CD4-positive, alpha-beta memory T cell (primary cell): ENCODE results near the gene KIF3C. TPM values are rescaled to one million over a fixed set of nuclear protein-coding genes. Genes with fewer than 3 reads are reported as not detected.
"Not testable (repeated sequence)": the region's sequence is repeated elsewhere in the genome, so short reads cannot be mapped to it uniquely, and the experiment has no call there.

Experiments
- CTCF ChIA-PET: fragments of 350-600 bp; sonication (Branson Sonifier 250); formaldehyde crosslinking; loops from one replicate; lab custom pipeline; 2021; ENCODE audit warnings: inconsistent platforms; ENCODE audit not compliant: partially characterized antibody; lab: Charles Lee
- POLR2A ChIA-PET: fragments of 350-600 bp; sonication (Branson Sonifier 250); formaldehyde crosslinking; loops from one replicate; lab custom pipeline; 2021; ENCODE audit not compliant: partially characterized antibody; lab: Charles Lee
- DNase-seq, 5 donors: peaks; one replicate each; pipeline versions ENCODE4 v3.0.0 to v3.0.0-alpha.2; 2020 to 2022; ENCODE audit warnings: mixed read lengths in 1 of 5
- H3K27ac ChIP-seq: one replicate; pipeline ENCODE4 v1.7.0; 2013; ENCODE audit warnings: low read depth, low read length
- H3K27me3 ChIP-seq: 2 replicates; pipeline ENCODE4 v1.7.0; 2013; ENCODE audit warnings: mild to moderate bottlenecking, low read length, moderate library complexity; ENCODE audit not compliant: insufficient read depth
- H3K36me3 ChIP-seq: 2 replicates; pipeline ENCODE4 v1.7.0; 2013; ENCODE audit warnings: mild to moderate bottlenecking, low read length, moderate library complexity; ENCODE audit not compliant: insufficient read depth
- H3K4me1 ChIP-seq: 2 replicates; pipeline ENCODE4 v1.7.0; 2013; ENCODE audit warnings: mild to moderate bottlenecking, low read length, moderate library complexity; ENCODE audit not compliant: insufficient read depth
- H3K4me3 ChIP-seq, 2 donors: one replicate each; pipeline ENCODE4 v1.7.0; 2013; ENCODE audit warnings: low read length in 2 of 2, mild to moderate bottlenecking in 1 of 2
- H3K9me3 ChIP-seq, 2 donors: one replicate each; pipeline ENCODE4 v1.7.0; 2013; ENCODE audit warnings: low read length in 2 of 2, control low read depth in 1 of 2; ENCODE audit not compliant: control insufficient read depth in 1 of 2
- H3K27ac Mint-ChIP-seq, 7 donors: one replicate each; pipeline ENCODE4 v1.8.0; 2020 to 2021; ENCODE audit warnings: mixed read lengths in 7 of 7, mild to moderate bottlenecking in 6 of 7, inconsistent platforms in 3 of 7, moderate library complexity in 3 of 7
- H3K27me3 Mint-ChIP-seq, 2 donors: one replicate each; pipeline ENCODE4 v1.8.0; 2020 to 2021; ENCODE audit warnings: mixed read lengths in 2 of 2
- H3K36me3 Mint-ChIP-seq, 2 donors: one replicate each; pipeline ENCODE4 v1.8.0; 2020 to 2021; ENCODE audit warnings: mixed read lengths in 2 of 2, inconsistent platforms in 1 of 2, mild to moderate bottlenecking in 1 of 2
- H3K4me1 Mint-ChIP-seq, 4 donors: one replicate each; pipeline ENCODE4 v1.8.0; 2020 to 2021; ENCODE audit warnings: mixed read lengths in 4 of 4, mild to moderate bottlenecking in 1 of 4
- H3K4me3 Mint-ChIP-seq, 8 donors: one replicate each; pipeline ENCODE4 v1.8.0; 2020 to 2021; ENCODE audit warnings: mixed read lengths in 8 of 8, mild to moderate bottlenecking in 7 of 8, moderate library complexity in 6 of 8, inconsistent platforms in 3 of 8
- H3K9me3 Mint-ChIP-seq, 8 donors: one replicate each; pipeline ENCODE4 v1.8.0; 2020 to 2021; ENCODE audit warnings: mixed read lengths in 8 of 8, mild to moderate bottlenecking in 5 of 8, inconsistent platforms in 3 of 8, moderate library complexity in 1 of 8
- intact Hi-C: fragments of 100-400 bp; cut with micrococcal nuclease; formaldehyde crosslinking; loops from one replicate; pipeline ENCODE4 v1.15.1; 2023
- polyA plus RNA-seq, 2 donors: library from polyadenylated mRNA; unstranded; fragments of 300-500 nt; fragmentation: Illumina TruSeq; gene quantifications; one replicate each; pipeline ENCODE4 v1.2.3, GENCODE V29; 2021
- total RNA-seq, 2 experiments: library from RNA; stranded (reverse); gene quantifications; one replicate each; pipeline ENCODE4 v1.2.3, GENCODE V29; 2021

KIF3C gene
- total RNA-seq = 1 to 10 TPM; 4.1 to 5.1 TPM
- polyA plus RNA-seq = 1 to 10 TPM in 1 of 2 donors, under 1 TPM in 1; 0.46 to 2.8 TPM

DNA sequence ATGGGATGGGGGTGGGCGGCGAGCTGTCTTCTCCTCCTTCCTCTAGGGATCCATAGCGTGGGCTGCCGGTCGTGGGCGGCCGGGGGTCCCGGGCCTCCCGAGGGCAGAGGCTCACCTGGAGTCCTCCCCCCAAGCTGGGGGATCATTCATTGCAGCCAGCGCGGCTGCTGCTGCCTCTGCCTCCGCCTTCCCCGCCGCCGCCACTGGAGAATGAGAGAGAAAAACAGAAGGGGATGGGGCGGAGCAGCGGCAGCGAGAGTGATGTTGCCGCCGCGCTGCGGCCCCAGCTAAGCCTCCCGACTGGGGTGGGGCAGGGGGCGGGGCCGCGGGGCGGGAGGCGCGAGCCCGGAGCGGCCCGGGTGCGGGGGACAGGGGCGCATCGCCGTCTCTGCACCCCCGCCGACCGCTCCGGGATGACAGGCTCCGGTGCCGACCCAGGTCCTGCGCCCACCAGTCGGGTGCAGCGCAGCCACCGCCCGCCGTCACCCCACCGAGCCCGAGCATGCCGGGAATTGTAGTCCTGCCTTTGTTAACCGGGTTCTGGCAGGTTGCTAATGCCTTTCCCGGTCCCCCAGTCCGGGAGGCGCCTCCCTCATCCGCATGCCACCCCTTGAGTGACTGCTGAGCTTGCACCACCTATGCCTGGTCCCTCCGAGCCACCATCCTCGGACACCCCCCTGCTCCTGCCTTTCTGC lies at the start of gene KIF3C:
Gene KIF3C, minus strand, starts transcription at position 225 of the 695 bp plus-strand sequence. CDS start 580 bp downstream, outside the sequence.
- no peaks in the 10 kb centered on the region for H3K36me3 Mint-ChIP-seq
- ChIA-PET POLR2A (interaction anchor here (1.0 to 2.5 kb wide), 7 partner anchors 8 to 363 kb away, joined by 4 to 14 read pairs (median 6); partner anchors contain the start of genes ASXL2, RAB10 and SELENOI), CTCF (interaction anchor here (1.3 to 3.0 kb wide), 3 partner anchors 8 to 31 kb away, joined by 3 to 16 read pairs (median 3); no protein-coding TSS in a partner anchor)
- H3K4me3 ChIP-seq = peak within 1 kb of the TSS; percentile 36 to 66
- H3K9me3 ChIP-seq = no peaks in the 10 kb centered on the region
- peaks cover 11% of the 10 kb centered on the region for H3K4me1 ChIP-seq
- H3K36me3 ChIP-seq = no peaks in the 10 kb centered on the region
- H3K27me3 Mint-ChIP-seq = no peaks in the 10 kb centered on the region
- no peaks in the 10 kb centered on the region for H3K9me3 Mint-ChIP-seq
- peak within 1 kb of the TSS; percentile 83 to 92 (median 87) for H3K4me3 Mint-ChIP-seq
- peaks cover 4 to 20% (median 9%) of the 10 kb centered on the region in 4 donors for H3K4me1 Mint-ChIP-seq
- peak within 1 kb of the TSS; percentile 44 for H3K27ac ChIP-seq
- no peaks in the 10 kb centered on the region for H3K27me3 ChIP-seq
- peak; percentile 71 to 81 (median 74) for DNase-seq
- H3K27ac Mint-ChIP-seq = peak within 1 kb of the TSS; percentile 36 to 89 (median 75)
- intact Hi-C loops = loop anchor here (1.0 to 2.0 kb wide), 4 partner anchors 52 to 364 kb away; partner anchors contain the start of genes ADGRF3, ASXL2, HADHA and HADHB

DNA sequence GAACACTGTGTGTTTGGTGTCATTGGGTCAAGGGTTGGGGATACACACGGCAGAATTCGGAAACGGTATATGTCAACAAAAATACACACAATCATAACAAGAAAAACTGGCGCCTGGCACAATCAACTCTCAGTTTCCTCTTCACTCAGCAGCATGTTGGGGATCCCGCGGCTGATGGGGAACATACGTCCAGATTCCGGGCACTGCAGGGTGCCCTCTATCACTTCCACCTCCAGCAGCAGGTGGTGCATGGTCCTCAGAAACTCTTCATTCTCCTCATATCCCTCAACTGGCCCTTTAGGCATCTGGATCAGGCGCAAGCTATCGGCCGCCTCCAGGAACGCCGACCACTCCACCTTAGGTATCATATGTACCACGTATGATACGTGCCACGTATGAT lies 45.8 kb upstream of the KIF3C start:
- intact Hi-C loops, H3K36me3 Mint-ChIP-seq, POLR2A ChIA-PET: not testable (repeated sequence)

DNA sequence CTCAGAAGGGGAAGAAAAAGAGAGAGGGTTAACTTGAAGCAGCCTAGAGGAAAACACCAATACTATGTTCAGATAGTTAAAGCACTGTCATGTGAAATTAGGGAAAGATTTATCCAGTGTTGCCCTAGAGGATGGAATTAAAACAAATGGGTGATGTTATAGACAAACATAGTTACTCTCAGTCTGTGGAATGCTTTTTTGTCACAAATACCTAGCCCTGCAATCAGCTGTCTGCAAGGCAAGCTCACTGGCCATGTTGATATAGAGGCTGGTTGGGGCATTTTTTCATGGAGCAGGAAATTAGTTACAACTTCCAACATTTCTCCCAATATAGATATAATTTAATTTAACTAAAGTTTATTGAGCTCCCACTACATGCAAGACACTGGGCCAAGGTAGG lies 43.2 kb upstream of the KIF3C start:
- no peaks in the 10 kb centered on the region for H3K27me3 ChIP-seq
- ChIA-PET CTCF (interaction anchor here (1.1 kb wide), 1 partner anchor 11 kb away, joined by 3 read pairs; no protein-coding TSS in a partner anchor), POLR2A (no interaction called here)
- intact Hi-C loops = no loop called here
- H3K36me3 Mint-ChIP-seq = no peaks in the 10 kb centered on the region
- no peak overlapping the region for H3K27ac ChIP-seq
- no peak for DNase-seq
- H3K9me3 ChIP-seq = no peaks in the 10 kb centered on the region
- H3K4me1 ChIP-seq = no peaks in the 10 kb centered on the region
- H3K4me1 Mint-ChIP-seq = no peaks in the 10 kb centered on the region
- H3K4me3 Mint-ChIP-seq = no peak overlapping the region
- no peaks in the 10 kb centered on the region for H3K36me3 ChIP-seq
- H3K27ac Mint-ChIP-seq = no peak overlapping the region
- no peaks in the 10 kb centered on the region for H3K9me3 Mint-ChIP-seq
- H3K27me3 Mint-ChIP-seq = peaks cover 0 to 3% of the 10 kb centered on the region in 2 donors
- H3K4me3 ChIP-seq = no peak overlapping the region

More for the DNA sequence above, 45.8 kb upstream of the KIF3C start:
- H3K4me3 Mint-ChIP-seq, H3K27ac Mint-ChIP-seq, H3K4me3 ChIP-seq, H3K27me3 Mint-ChIP-seq, CTCF ChIA-PET, H3K27me3 ChIP-seq, H3K27ac ChIP-seq, DNase-seq, H3K4me1 Mint-ChIP-seq, H3K9me3 Mint-ChIP-seq, H3K4me1 ChIP-seq, H3K9me3 ChIP-seq, H3K36me3 ChIP-seq: not testable (repeated sequence)

DNA sequence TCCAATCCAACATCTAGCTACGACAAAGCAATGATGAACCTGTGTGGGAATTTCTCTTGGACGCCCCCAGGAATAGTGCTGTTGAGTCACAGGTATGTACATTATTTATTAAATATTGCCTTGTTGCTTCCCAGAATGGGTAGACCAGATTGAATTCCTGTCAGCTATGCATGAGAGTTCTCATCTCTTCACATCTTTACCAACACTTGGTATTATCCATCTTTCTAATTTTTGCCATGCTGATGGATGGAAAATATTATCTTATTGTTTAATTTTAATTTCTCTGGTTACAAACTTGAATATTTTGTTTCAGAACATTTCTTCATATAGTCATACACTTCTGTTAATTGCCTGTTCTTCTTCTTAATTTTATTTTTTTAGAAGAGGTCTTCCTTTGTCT lies 42.0 kb upstream of the KIF3C start:
- DNase-seq = no peak
- no peak overlapping the region for H3K4me3 Mint-ChIP-seq
- Histone ChIP-seq H3K27ac (no peak overlapping the region), H3K9me3 (no peaks in the 10 kb centered on the region), H3K36me3 (no peaks in the 10 kb centered on the region), H3K4me1 (no peaks in the 10 kb centered on the region), H3K4me3 (no peak overlapping the region), H3K27me3 (no peaks in the 10 kb centered on the region)
- intact Hi-C loops = no loop called here
- POLR2A ChIA-PET = no interaction called here
- H3K36me3 Mint-ChIP-seq = no peaks in the 10 kb centered on the region
- no peak overlapping the region for H3K27ac Mint-ChIP-seq
- peaks cover 0 to 3% of the 10 kb centered on the region in 2 donors for H3K27me3 Mint-ChIP-seq
- no peaks in the 10 kb centered on the region for H3K9me3 Mint-ChIP-seq
- no peaks in the 10 kb centered on the region for H3K4me1 Mint-ChIP-seq
- CTCF ChIA-PET = no interaction called here

DNA sequence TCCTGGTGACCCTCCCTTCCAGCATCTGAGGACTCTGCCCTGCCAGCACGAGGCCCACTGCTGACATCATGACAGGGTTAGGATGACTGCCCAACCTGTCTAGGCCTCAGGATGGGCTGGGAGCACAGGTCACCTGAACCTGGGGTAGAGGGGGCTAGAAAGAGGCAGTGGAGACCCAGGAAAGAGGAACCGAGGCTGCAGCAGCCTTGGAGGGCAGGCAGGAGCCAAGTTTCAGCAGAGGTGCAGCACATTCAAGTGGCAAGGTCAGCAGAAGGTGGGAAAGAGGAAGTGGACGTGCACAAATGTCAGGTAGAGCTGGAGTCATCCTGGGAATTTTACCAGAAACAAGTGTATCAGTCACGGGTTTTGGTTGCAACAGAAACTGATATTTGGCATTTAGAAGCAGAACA lies 37.9 kb upstream of the KIF3C start:
- no peak for DNase-seq
- H3K4me1 Mint-ChIP-seq = peaks cover 0 to 3% (median 0%) of the 10 kb centered on the region in 4 donors
- no peaks in the 10 kb centered on the region for H3K27me3 Mint-ChIP-seq
- ChIA-PET POLR2A (no interaction called here), CTCF (no interaction called here)
- no peak overlapping the region for H3K27ac ChIP-seq
- peak overlapping the region in 1 of 8 donors; percentile 6 for H3K4me3 Mint-ChIP-seq
- H3K9me3 ChIP-seq = no peaks in the 10 kb centered on the region
- intact Hi-C loops = no loop called here
- no peaks in the 10 kb centered on the region for H3K36me3 ChIP-seq
- H3K4me1 ChIP-seq = no peaks in the 10 kb centered on the region
- H3K4me3 ChIP-seq = no peak overlapping the region
- H3K27me3 ChIP-seq = no peaks in the 10 kb centered on the region
- peak overlapping the region in 1 of 7 donors; percentile 53 for H3K27ac Mint-ChIP-seq
- H3K36me3 Mint-ChIP-seq = no peaks in the 10 kb centered on the region
- peaks cover 0 to 2% (median 0%) of the 10 kb centered on the region in 8 donors for H3K9me3 Mint-ChIP-seq

DNA sequence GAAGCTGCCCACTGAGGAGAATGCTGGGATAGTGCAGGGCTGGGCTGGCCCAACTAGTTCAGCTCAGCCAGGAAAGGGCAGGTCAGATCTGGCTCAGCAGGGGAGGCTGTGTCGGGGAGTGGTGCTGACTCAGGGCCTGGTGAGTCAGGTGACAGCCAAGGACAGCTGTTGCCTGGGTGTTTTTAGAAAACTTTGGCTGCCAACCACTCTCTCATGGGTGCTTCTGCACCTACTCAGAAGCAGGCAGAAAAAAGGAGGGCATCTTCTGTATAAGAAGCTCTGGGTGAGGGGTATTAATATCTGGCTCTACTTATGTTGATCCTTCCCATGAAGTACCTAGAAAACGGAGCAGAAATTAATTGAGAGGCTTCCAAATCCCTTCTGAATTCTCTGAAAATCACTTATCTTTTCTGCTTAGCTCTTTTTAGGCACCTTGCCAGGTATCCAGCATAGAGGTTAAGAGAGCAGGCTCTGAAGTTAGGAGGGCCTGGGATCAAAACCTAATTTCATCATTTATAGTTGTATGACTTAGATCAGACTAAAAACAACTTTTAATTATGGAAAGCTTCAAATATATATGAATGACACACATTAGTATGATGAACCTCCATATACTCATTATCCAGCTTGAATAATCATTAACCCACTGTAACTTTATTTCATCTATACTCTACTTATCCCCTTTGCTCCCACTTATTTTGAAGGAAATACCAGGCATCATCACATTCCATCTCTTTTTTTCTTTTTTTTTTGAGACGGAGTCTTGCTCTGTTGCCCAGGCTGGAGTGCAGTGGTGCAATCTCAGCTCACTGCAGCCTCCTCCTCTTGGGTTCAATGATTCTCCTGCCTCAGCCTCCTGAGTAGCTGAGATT lies 36.1 kb upstream of the KIF3C start:
- Mint-ChIP-seq H3K27me3 (no peaks in the 10 kb centered on the region), H3K27ac (peak overlapping the region in 1 of 7 donors; percentile 50), H3K4me3 (no peak overlapping the region), H3K36me3 (no peaks in the 10 kb centered on the region), H3K9me3 (peaks cover 0 to 2% (median 0%) of the 10 kb centered on the region in 8 donors), H3K4me1 (peaks cover 0 to 3% (median 0%) of the 10 kb centered on the region in 4 donors)
- no peak for DNase-seq
- H3K36me3 ChIP-seq = no peaks in the 10 kb centered on the region
- H3K27me3 ChIP-seq = no peaks in the 10 kb centered on the region
- no peak overlapping the region for H3K27ac ChIP-seq
- POLR2A ChIA-PET = interaction anchor here (0.6 kb wide), 1 partner anchor 109 kb away, joined by 3 read pairs; no protein-coding TSS in a partner anchor
- CTCF ChIA-PET = interaction anchor here (1.0 kb wide), 1 partner anchor 165 kb away, joined by 3 read pairs; no protein-coding TSS in a partner anchor
- no peak overlapping the region for H3K4me3 ChIP-seq
- no peaks in the 10 kb centered on the region for H3K9me3 ChIP-seq
- no peaks in the 10 kb centered on the region for H3K4me1 ChIP-seq
- intact Hi-C loops = no loop called here
